H9 (cell line): ENCODE data around the gene MPV17L2. TPM values are rescaled to one million over a fixed set of nuclear protein-coding genes. Genes with fewer than 3 reads are reported as not detected.

Source experiments
- DNase-seq: peaks from one replicate; pipeline ENCODE4 v3.0.0-alpha.2; 2017
- H2AFZ ChIP-seq: one replicate; pipeline ENCODE4 v1.6.1; 2013; ENCODE audit warnings: mild to moderate bottlenecking, low read length, control low read depth, moderate library complexity
- H2AK5ac ChIP-seq: 2 replicates; pipeline ENCODE4 v1.6.1; 2013; ENCODE audit warnings: low read length, control low read depth, mixed read lengths; ENCODE audit not compliant: insufficient read length
- H2BK120ac ChIP-seq: one replicate; pipeline ENCODE4 v1.6.1; 2013; ENCODE audit warnings: low read depth, mild to moderate bottlenecking, low read length, control low read depth, inconsistent platforms; ENCODE audit not compliant: poor library complexity, severe bottlenecking
- H2BK12ac ChIP-seq: 2 replicates; pipeline ENCODE4 v1.6.1; 2013; ENCODE audit warnings: low read length, control low read depth, mixed read lengths, low read depth; ENCODE audit not compliant: insufficient read length
- H2BK15ac ChIP-seq: 2 replicates; pipeline ENCODE4 v1.6.1; 2013; ENCODE audit warnings: low read depth, low read length, control low read depth
- H2BK20ac ChIP-seq: one replicate; pipeline ENCODE4 v1.6.1; 2013; ENCODE audit warnings: low read depth, mild to moderate bottlenecking, low read length, control low read depth, inconsistent platforms; ENCODE audit not compliant: poor library complexity, severe bottlenecking
- H2BK5ac ChIP-seq: 2 replicates; pipeline ENCODE4 v1.6.1; 2013; ENCODE audit warnings: low read length, control low read depth, mixed read lengths; ENCODE audit not compliant: insufficient read length
- H3K14ac ChIP-seq: 2 replicates; pipeline ENCODE4 v1.6.1; 2013; ENCODE audit warnings: low read length, control low read depth; ENCODE audit not compliant: insufficient read depth
- H3K18ac ChIP-seq: 2 replicates; pipeline ENCODE4 v1.6.1; 2013; ENCODE audit warnings: low read depth, mild to moderate bottlenecking, mixed read lengths, low read length, control low read depth; ENCODE audit not compliant: insufficient read length
- H3K23ac ChIP-seq: 2 replicates; pipeline ENCODE4 v1.6.1; 2013; ENCODE audit warnings: low read length, control low read depth, mixed read lengths, low read depth; ENCODE audit not compliant: insufficient read length
- H3K23me2 ChIP-seq: 2 replicates; pipeline ENCODE4 v1.6.1; 2013; ENCODE audit warnings: low read depth, mild to moderate bottlenecking, mixed read lengths, low read length, control low read depth; ENCODE audit not compliant: insufficient read length, poor library complexity, severe bottlenecking
- H3K27ac ChIP-seq: 2 replicates; pipeline ENCODE4 v1.5.1; 2013; ENCODE audit warnings: low read length, control low read depth, mixed read lengths, low read depth; ENCODE audit not compliant: insufficient read length
- H3K27me3 ChIP-seq: 2 replicates; pipeline ENCODE4 v1.6.1; 2013; ENCODE audit warnings: low read length, control low read depth, inconsistent platforms; ENCODE audit not compliant: insufficient read depth
- H3K4ac ChIP-seq: 2 replicates; pipeline ENCODE4 v1.6.1; 2013; ENCODE audit warnings: low read depth, mild to moderate bottlenecking, control low read depth, inconsistent platforms, low read length, moderate library complexity
- H3K4me1 ChIP-seq: 2 replicates; pipeline ENCODE4 v1.6.1; 2013; ENCODE audit warnings: low read length, control low read depth, inconsistent platforms; ENCODE audit not compliant: insufficient read depth
- H3K4me2 ChIP-seq: 2 replicates; pipeline ENCODE4 v1.6.1; 2013; ENCODE audit warnings: low read length, control low read depth, mixed read lengths; ENCODE audit not compliant: insufficient read length, insufficient read depth
- H3K56ac ChIP-seq: 2 replicates; pipeline ENCODE4 v1.6.1; 2013; ENCODE audit warnings: low read depth, mild to moderate bottlenecking, mixed read lengths, low read length, control low read depth; ENCODE audit not compliant: insufficient read length
- H3K79me1 ChIP-seq: 2 replicates; pipeline ENCODE4 v1.6.1; 2013; ENCODE audit warnings: low read depth, mild to moderate bottlenecking, moderate library complexity, low read length, control low read depth, inconsistent platforms; ENCODE audit not compliant: insufficient read depth, poor library complexity, severe bottlenecking
- H3K79me2 ChIP-seq: 2 replicates; pipeline ENCODE4 v1.6.1; 2013; ENCODE audit warnings: low read length, control low read depth, inconsistent platforms; ENCODE audit not compliant: insufficient read depth
- H3K9ac ChIP-seq: 2 replicates; pipeline ENCODE4 v1.6.1; 2013; ENCODE audit warnings: low read length, control low read depth, mixed read lengths; ENCODE audit not compliant: insufficient read length; ENCODE audit errors: extremely low read depth
- H3K9me3 ChIP-seq: one replicate; pipeline ENCODE4 v1.6.1; 2013; ENCODE audit warnings: low read depth, low read length, inconsistent platforms; ENCODE audit not compliant: control insufficient read depth
- H3T11ph ChIP-seq: one replicate; pipeline ENCODE4 v1.6.1; 2013; ENCODE audit warnings: mild to moderate bottlenecking, low read length, control low read depth, inconsistent platforms
- H4K20me1 ChIP-seq: one replicate; pipeline ENCODE4 v1.6.1; 2013; ENCODE audit not compliant: control insufficient read depth, insufficient read length, insufficient read depth
- H4K5ac ChIP-seq: 2 replicates; pipeline ENCODE4 v1.6.1; 2013; ENCODE audit warnings: low read depth, mild to moderate bottlenecking, mixed read lengths, low read length, control low read depth; ENCODE audit not compliant: insufficient read length
- H4K8ac ChIP-seq: replicated peaks from 2 replicates; pipeline ENCODE4 v1.6.1; 2013; ENCODE audit warnings: low read length, control low read depth, mixed read lengths, low read depth; ENCODE audit not compliant: insufficient read length
- H4K91ac ChIP-seq: 2 replicates; pipeline ENCODE4 v1.6.1; 2013; ENCODE audit warnings: low read depth, mild to moderate bottlenecking, moderate library complexity, mixed read lengths, low read length, control low read depth; ENCODE audit not compliant: insufficient read length
- H3K27ac Mint-ChIP-seq, 3 experiments: 2 replicates in 2 of 3; 3 replicates in 1 of 3; pipeline ENCODE4 v1.8.0; 2020 to 2021; ENCODE audit warnings: mixed read lengths in 3 of 3, mild to moderate bottlenecking in 1 of 3, moderate library complexity in 1 of 3
- H3K27me3 Mint-ChIP-seq: 2 replicates; pipeline ENCODE4 v1.8.0; 2021; ENCODE audit warnings: low read depth, mild to moderate bottlenecking, moderate library complexity, mixed read lengths
- H3K36me3 Mint-ChIP-seq, 3 experiments: 2 replicates in 2 of 3; 3 replicates in 1 of 3; pipeline ENCODE4 v1.8.0; 2020 to 2021; ENCODE audit warnings: low read depth in 3 of 3, mixed read lengths in 3 of 3; ENCODE audit not compliant: insufficient read depth in 1 of 3
- H3K4me1 Mint-ChIP-seq, 2 experiments: 2 replicates each; pipeline ENCODE4 v1.8.0; 2020; ENCODE audit warnings: mixed read lengths in 2 of 2
- H3K4me3 Mint-ChIP-seq, 2 experiments: 2 replicates in 1 of 2; 3 replicates in 1 of 2; pipeline ENCODE4 v1.8.0; 2020 to 2021; ENCODE audit warnings: mild to moderate bottlenecking in 2 of 2, mixed read lengths in 2 of 2, moderate library complexity in 1 of 2
- H3K9me3 Mint-ChIP-seq, 2 experiments: 2 replicates in 1 of 2; 3 replicates in 1 of 2; pipeline ENCODE4 v1.8.0; 2020; ENCODE audit warnings: mild to moderate bottlenecking in 2 of 2, mixed read lengths in 2 of 2, moderate library complexity in 1 of 2
- CTCF ChIP-seq: fragments of 200-600 bp; sonication (generic); conservative IDR thresholded peaks from 3 replicates; pipeline ENCODE4 v1.8.0; 2021; ENCODE audit warnings: antibody characterized with exemption, mild to moderate bottlenecking
- WGBS: extraction: QIAGEN DNeasy Blood & Tissue Kit; methylation state at CpG from one replicate; pipeline ENCODE4 v1.1.7; 2013; ENCODE audit warnings: missing lambda C conversion rate, low lambda C conversion rate, mixed read lengths; ENCODE audit not compliant: insufficient read length; ENCODE audit errors: extremely low coverage; 5-methylcytosine and 5-hydroxymethylcytosine counted together
- total RNA-seq: library from RNA; stranded (reverse); gene quantifications from 2 replicates; pipeline ENCODE4 v1.2.1, GENCODE V29; 2021

Gene MPV17L2
- total RNA-seq, 1 experiment from 2014 or later: 26.4 TPM

GRCh38 chr19:18225355-18225701 lies 32.3 kb downstream of the MPV17L2 start:
- Histone ChIP-seq H3K9me3 (no peaks in the 10 kb centered on the region), H3K23me2 (peaks cover 4% of the 10 kb centered on the region), H3K56ac (no peak overlapping the region), H4K20me1 (no peaks in the 10 kb centered on the region), H2BK120ac (no peak overlapping the region), H3K27me3 (peaks cover 2% of the 10 kb centered on the region; the same call in 1 of the 2 replicates), H3K14ac (no peak overlapping the region; the same call in 1 of the 2 replicates), H2BK5ac (no peak overlapping the region), H3K4ac (no peak overlapping the region), H2AFZ (no peak overlapping the region), H3K79me1 (no peaks in the 10 kb centered on the region), H4K5ac (no peak overlapping the region), H3K79me2 (no peaks in the 10 kb centered on the region), H3K18ac (no peak overlapping the region), H3K4me2 (peak overlapping the region; percentile 60), H2BK15ac (no peak overlapping the region), H4K91ac (no peak overlapping the region), H3K27ac (no peak overlapping the region), H3T11ph (no peak overlapping the region), H2BK20ac (no peak overlapping the region), H4K8ac (no peak overlapping the region), H3K4me1 (no peaks in the 10 kb centered on the region), H2AK5ac (no peak overlapping the region), H2BK12ac (no peak overlapping the region), H3K23ac (no peak overlapping the region), H3K9ac (no peak overlapping the region)
- Mint-ChIP-seq H3K9me3 (peaks cover 0 to 2% of the 10 kb centered on the region in 2 experiments; a peak in 2 of 5 replicates), H3K4me1 (peaks cover 28 to 39% of the 10 kb centered on the region in 2 experiments), H3K27me3 (peaks cover 37% of the 10 kb centered on the region), H3K27ac (no peak overlapping the region), H3K4me3 (peak overlapping the region; percentile 78 to 97), H3K36me3 (no peaks in the 10 kb centered on the region; a peak in 1 of 7 replicates)
- no peak for DNase-seq
- WGBS: no CpG with 5 or more reads among the region's 16 CpGs
- TF ChIP-seq CTCF: no peak
